Ovary (tissue), 3 donors: ENCODE data around the gene ADARB2.

Source experiments
- EP300 ChIP-seq: sonication (generic); formaldehyde crosslinking; IDR thresholded peaks from one replicate; pipeline ENCODE4 v1.6.1; 2017; ENCODE audit warnings: antibody characterized with exemption
- TF ChIP-seq, protein P1 (sequence below), 3 donors: fragments of 450-650 bp in 2 of 3; fragments of 200-600 bp in 1 of 3; IDR thresholded peaks; one replicate each; pipeline versions ENCODE4 v1.5.1 to v1.8.0; 2016 to 2022; ENCODE audit warnings: antibody characterized with exemption in 3 of 3, mild to moderate bottlenecking in 1 of 3
- donor health status: DM: no; HTN: no; CAD: no.

DNA sequence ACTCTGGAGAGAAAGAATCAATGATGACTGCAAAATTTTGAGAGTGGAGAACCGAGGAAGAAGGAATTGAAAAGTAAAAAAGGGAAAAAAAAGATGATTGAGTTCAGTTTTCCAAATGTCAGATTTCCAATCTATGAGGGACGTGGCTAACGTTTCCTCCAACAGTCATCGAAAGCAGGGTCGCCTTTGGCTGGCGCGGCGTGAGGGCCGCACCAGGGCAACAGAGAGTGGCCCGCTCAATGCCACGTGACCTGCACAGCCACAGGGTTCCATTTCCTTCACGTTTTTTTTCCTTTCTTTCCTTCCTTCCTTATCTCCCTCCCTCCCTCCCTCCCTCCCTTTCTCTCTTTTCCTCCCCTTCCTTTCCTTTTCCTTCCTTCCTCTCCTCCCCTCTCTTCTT lies 579.3 kb downstream of the ADARB2 start:
- TF ChIP-seq, protein P1, sequence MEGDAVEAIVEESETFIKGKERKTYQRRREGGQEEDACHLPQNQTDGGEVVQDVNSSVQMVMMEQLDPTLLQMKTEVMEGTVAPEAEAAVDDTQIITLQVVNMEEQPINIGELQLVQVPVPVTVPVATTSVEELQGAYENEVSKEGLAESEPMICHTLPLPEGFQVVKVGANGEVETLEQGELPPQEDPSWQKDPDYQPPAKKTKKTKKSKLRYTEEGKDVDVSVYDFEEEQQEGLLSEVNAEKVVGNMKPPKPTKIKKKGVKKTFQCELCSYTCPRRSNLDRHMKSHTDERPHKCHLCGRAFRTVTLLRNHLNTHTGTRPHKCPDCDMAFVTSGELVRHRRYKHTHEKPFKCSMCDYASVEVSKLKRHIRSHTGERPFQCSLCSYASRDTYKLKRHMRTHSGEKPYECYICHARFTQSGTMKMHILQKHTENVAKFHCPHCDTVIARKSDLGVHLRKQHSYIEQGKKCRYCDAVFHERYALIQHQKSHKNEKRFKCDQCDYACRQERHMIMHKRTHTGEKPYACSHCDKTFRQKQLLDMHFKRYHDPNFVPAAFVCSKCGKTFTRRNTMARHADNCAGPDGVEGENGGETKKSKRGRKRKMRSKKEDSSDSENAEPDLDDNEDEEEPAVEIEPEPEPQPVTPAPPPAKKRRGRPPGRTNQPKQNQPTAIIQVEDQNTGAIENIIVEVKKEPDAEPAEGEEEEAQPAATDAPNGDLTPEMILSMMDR (IDR thresholded peaks at IDR 0.05) = no peak
- no peak for TF ChIP-seq EP300
